HG03196 (cell line): ENCODE results near the gene B3GALT6.

Source experiments
- ATAC-seq: cut with Tn5 transposase; IDR thresholded peaks from one replicate; pipeline ENCODE4 v1.9.1; 2021; ENCODE audit not compliant: unreplicated experiment

Gene B3GALT6

DNA sequence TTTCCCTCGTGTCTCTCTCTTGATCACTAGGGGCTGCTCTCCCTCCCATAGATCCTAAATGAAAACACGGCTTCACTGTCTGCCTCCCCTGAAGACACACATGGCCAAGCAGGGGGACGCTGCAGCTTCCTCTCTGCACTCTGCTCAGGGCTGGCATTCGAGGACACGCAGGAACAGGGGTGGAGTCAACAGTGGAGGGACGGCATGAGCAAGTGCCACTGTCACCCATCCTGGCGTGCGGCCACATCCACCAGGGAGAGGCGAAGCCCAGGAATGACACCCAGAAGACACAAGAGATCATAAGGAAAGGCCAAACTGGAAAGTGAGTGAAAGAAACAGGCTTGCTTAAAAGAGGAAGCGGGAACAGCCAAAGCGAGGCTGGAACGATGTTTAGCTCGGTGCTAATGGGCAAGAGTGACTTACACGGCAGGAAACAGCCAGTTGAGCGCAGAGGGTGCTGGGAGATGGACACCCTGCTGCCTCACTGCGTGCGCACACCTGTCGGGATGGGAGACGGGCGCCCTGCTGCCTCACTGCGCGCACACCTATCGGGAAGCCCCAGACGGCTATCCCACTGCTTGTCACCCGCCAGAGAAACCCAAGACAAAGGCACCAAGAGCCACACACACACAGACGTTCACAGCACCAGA, 28.0 kb downstream of the B3GALT6 start:
- ATAC-seq = no peak

GRCh38 chr1:1260843-1261560, 29.0 kb downstream of the B3GALT6 start:
- ATAC-seq = no peak

DNA sequence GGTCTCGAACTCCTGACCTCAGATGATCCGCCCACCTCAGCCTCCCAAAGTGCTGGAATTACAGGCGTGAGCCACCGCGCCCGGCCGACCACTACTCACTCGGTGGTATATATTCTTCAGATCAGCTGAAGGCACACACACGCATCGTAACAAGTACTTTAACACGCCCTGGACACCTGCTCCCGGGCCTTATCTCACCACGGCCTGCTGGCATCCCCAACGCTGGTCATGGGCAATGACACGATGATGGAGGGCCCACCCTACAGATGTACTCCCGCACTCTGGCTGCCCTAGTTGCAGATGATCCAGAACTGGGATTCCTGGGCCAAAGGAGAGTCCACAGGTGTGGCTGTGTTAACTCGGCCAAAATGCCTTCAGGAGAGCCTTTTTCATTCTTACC, 30.0 kb downstream of the B3GALT6 start:
- ATAC-seq = no peak

- ATAC-seq = no peak
These were observed 30.7 kb downstream of the B3GALT6 start for GRCh38 chr1:1262758-1263157.

DNA sequence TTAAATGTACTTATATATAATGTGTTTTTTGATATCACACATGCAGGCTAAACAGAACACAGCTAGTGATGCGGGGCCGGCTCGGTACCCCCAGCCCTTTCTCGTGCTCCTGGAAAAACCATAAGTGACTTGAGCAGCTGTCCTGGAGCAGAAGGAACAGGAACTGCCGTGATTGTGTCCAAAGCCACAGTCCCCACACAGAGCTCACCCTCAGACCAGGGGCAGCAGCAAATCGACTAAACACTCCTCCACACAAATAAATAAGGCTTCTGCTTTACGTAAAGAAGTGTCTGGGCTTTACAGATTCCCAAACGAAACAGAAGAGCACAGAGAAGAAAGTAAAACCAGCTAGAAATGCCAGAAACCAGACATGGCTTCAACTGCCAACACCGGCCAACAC, 32.0 kb downstream of the B3GALT6 start:
- no peak for ATAC-seq

GRCh38 chr1:1264868-1265272, 32.8 kb downstream of the B3GALT6 start:
- no peak for ATAC-seq

- no peak for ATAC-seq
These were observed 35.6 kb downstream of the B3GALT6 start for GRCh38 chr1:1267488-1268283.

DNA sequence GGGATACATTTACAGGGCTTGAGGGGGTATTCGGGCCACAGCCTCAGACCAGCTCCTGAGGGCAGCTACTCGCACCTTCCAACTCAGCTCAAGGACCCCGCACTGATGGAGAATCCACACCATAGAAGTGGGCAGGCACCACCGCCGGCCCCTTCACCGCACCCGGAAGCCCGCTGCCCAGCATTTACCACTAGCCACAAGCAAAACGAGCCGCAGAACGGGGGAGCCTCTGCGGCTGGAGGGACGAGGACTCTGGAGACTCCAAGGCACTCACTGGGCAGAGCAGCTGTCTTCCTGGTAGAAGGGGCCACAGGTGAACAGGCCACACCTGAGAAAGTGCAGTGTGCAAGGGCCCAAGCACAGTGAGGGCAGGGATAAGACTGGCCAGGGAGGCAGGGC, 36.2 kb downstream of the B3GALT6 start:
- no peak for ATAC-seq

- no peak for ATAC-seq
These were observed 38.8 kb downstream of the B3GALT6 start for GRCh38 chr1:1270813-1271212.

DNA sequence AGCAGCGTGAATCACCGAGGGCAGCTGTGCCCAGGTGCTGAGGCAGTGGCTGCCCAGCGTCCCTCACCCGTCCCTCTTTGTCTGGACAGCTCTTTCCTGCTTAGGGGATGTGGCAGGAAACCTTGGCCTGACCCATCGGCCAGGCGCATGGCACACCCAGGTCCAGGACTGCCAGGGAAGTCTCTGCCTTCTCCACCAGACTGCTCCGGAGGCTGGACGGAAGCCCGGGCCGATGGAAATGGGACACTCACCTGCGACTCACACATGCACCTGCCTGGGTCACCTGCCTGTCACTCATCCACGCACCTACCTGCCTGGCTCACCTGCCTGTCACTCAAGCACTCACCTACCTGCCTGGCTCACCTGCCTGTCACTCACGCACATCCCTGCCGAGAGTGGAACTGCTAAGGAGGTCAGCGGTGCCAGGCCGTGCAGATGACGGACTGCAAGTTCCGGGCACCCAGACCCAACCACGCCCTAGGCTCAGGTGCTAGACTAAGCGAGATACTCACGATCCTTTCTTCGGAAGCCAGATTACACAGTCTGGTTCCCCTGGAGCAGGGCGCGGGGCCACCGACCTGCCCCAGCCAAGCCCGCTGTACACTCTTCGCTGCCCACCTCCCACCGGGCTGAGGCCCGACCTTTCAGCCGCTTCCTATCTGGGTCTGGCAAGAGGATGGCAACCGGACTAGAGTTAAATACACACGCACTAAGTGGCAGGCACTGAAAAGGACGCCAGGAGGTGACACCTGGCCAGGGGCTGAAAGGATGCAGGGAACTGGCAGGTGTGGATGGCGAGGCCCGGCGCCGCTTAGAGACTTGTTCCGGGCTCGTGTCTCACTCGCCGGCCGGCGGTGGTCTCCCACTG, 40.5 kb downstream of the B3GALT6 start:
- ATAC-seq = no peak

GRCh38 chr1:1273209-1273511, 41.1 kb downstream of the B3GALT6 start:
- ATAC-seq = peak; percentile 15

DNA sequence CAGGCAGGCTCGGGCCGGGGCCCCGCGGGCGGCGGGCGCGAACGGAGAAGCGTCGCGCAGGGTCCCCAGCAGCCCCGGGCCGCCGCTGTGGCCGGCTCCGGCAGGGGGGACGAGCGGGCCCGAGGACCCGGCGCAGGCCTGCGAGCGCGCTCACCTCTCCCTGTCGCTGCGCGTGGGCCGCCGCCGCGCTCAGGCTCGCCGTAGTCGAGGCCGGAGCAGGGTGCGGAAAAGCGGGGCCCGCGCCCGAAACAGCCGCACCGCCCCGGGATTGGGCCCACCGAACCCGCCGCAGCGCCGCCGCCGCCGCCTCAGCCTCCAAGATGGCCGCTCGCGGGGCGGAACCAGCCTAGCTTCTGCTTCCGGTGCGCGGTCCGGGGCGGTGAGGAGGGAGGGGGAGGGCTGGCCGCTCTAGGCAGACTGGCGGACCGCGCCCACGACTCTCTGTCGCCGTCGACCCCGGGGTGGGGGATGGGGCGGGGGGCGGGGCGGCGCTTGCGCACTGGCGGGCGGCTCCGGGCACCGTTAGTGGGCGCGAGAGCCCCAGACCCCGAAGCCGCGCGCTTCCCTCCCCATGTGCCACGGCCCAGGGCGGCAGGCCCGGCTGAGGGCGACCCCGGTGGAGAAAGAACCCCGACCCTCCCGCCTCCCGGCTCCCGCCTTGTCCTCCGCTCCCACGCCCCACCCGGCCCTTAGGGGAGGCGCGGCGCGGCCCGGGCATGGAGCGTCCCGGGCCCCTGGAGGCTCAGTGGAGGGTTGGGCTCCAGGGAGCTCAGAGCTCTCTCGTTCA, 41.7 kb downstream of the B3GALT6 start, which contains the start of gene UBE2J2:
Gene UBE2J2 (minus strand): TSS at position 343 of the 787 bp plus-strand sequence. CDS start 5,862 bp downstream, outside the sequence.
- peak; percentile 89 for ATAC-seq

GRCh38 chr1:1274299-1274930, 42.4 kb downstream of the B3GALT6 start:
- ATAC-seq = peak; percentile 5

DNA sequence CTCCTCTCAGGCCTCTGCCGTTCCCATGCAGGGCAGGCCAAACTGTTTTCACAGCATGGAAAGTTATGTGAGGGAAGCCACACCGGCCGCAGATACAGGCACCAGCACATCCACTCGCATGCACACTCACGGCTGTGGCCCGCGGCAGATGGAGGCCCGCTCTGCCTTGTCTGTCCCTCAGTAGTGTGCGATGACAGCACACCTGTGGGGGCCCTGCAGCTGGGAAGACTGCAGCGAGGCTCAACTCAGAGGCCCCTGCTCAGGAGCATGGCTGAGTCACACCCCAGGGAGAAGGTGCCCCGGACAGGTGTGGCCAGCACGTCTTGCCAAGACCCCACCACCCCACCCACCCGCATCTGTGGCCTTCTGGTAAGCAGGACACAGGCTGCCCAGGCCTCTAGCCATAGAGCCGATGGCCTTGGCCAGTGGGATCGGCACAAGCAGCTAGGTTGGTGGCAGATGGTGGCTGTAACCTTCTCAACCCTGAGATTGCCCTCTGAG, 42.9 kb downstream of the B3GALT6 start:
- no peak for ATAC-seq

- ATAC-seq = no peak
These were observed 43.8 kb downstream of the B3GALT6 start for GRCh38 chr1:1275836-1276235.

DNA sequence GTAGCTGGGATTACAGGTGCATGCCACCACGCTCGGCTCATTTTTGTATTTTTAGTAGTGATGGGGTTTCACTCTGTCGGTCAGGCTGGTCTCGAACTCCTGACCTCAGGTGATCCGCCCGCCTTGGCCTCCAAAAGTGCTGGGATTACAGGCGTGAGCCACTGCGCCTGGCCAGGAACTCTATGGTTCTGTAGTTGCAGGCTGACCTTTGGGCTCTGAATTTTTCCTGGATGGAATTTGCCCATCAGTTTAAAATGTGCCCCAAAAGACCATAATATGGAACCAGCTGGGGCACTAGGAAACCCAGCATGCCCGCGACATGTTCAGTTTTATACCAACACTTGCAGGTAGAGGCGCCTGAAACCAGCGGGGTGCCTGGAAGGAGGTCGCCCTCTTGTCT, 46.6 kb downstream of the B3GALT6 start:
- ATAC-seq = no peak

- no peak for ATAC-seq
These were observed 47.0 kb downstream of the B3GALT6 start for GRCh38 chr1:1279028-1279427.

DNA sequence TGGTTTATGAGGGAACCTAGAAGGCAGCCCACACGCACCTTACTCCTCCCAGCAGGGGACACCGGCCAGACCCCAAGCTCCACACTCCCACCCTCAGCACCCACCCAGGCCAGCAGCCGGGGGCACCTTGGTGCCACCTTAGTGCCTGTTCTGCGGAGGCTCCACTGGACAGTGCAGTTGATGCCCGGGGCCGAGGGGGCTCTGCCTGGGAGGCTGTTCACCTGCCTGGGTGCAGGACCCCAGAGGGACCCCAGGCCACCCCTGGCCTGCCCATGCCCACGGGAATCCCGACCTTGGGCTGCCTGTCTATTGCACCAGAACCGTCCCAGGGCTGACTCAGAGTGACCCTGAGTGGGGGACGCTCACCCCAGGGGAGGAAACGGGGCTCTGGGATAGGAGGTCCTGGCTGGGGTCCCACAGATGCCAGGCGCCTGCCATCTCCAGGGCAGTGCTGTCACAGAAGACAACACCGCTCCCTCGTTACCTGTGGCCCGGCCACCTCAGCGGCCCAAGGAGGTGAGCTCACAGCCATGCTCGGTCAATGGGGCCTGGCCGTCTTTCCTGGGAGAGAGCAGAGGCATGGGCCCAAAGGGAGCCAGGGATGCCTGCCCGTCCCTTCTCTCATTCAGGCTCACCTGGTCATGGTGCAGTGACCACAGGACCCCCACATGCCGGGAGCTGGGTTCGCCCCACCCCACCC, 48.9 kb downstream of the B3GALT6 start:
- no peak for ATAC-seq
